IPS DF 4.7 (cell line): ENCODE data around the gene RDH14.

ENCODE experiments used
- DNase-seq: peaks from one replicate; pipeline ENCODE4 v3.0.0-alpha.2; 2013; ENCODE audit warnings: low spot score; ENCODE audit errors: extremely low read depth

RDH14 gene

GRCh38 chr2:18566145-18566769 is 5.8 kb upstream of the RDH14 start:
- no peak for DNase-seq

GRCh38 chr2:18560797-18561085 is 288 bp upstream of the RDH14 start:
- DNase-seq: no peak

- DNase-seq: no peak
Observed at GRCh38 chr2:18559531-18560030, 872 bp downstream of the RDH14 start.

- DNase-seq: no peak
Observed at GRCh38 chr2:18558458-18558857, 2.0 kb downstream of the RDH14 start.

GRCh38 chr2:18557121-18557520 is 3.3 kb downstream of the RDH14 start:
- DNase-seq: no peak

DNA sequence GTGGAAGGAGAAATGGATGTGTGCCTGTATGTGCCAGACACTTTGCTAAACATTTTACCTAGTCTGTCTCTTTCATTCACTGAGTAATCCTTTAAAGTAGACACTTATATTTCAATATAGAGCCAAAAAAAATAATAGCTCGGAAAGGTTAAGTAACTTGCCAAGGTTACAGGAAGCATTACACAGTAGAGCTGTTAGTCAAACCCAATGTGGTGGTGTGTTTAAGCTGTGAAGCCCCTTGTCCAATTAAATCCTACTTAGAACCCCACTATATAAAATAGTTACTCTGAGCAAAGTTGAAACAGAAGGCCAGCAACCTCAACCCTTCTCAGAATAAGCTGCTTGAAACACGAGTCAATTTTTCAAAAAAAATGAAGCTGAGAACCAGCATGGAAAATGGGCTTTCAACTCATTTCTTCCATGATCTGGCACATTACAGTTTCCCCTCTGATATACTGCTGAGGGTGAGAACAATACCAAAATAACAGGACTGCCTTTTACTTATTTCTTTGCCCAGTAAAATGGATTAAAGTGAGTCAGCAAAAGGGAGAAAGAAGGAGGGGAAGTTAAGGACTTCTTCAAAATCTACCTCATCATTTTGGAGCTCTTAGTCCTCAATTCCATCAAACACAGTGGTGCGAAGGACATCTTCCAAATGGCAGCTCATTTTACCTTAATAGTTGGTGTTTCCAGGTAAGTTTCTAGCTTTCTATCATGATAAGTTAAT is 7.9 kb downstream of the RDH14 start:
- no peak for DNase-seq

DNA sequence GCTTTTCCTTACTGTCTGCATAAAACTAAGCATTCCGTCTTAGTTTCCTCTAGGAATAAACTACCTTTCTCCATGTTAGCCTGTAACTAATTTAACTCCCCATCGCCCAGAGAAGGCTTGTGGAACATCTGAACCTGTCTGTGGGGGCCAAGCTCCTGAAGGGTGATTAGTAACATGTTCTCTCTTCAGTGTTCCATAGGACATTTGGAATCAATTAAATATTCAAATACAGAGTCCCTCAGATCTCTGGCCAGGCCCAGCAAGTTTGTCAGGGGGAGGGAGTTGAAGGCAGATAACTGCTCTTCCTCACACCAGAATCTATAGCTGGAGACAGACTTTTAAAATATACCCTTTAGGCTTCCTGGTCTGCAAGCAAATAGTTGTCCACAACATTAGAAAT is 8.8 kb downstream of the RDH14 start:
- DNase-seq: no peak

DNA sequence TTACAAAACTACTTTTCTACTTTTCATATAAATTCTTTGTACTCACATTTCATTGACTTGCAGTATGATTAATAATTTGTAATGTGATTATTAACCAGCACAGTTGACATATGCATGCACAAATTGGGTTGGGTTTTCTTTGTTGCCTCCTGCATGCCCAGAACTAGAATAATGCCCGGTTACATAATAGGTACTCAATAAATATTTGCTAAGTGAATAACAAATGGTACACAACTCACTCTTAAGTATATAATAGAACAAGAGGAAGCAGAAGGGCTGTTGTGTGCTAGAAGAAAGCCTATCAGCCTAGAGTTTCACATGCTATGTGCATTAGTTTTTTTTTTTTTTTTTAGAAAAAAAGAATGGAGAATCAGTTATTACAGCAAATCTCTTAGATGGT is 9.3 kb downstream of the RDH14 start:
- DNase-seq: no peak

- DNase-seq: no peak
Observed at GRCh38 chr2:18550433-18550832, 10.0 kb downstream of the RDH14 start.

GRCh38 chr2:18549083-18549482 is 11.4 kb downstream of the RDH14 start:
- DNase-seq: no peak

DNA sequence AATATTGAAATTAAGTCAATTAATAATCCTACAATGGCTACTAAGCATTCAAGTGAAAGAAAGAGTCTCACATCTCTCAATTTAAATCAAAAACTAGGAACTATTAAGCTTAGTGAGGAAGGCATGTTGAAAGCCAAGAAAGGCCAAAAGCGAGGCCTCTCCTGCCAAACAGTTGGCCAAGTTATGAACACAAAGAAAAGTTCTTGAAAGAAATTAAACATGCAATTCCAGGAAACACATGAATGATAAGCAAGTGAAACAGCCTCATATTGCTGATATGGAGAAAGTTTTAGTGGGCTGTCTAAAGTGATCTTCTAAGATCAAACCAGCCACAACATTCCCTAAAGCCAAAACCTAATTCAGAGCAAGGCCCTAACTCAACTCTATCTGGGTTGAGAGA is 11.8 kb downstream of the RDH14 start:
- DNase-seq: no peak

DNA sequence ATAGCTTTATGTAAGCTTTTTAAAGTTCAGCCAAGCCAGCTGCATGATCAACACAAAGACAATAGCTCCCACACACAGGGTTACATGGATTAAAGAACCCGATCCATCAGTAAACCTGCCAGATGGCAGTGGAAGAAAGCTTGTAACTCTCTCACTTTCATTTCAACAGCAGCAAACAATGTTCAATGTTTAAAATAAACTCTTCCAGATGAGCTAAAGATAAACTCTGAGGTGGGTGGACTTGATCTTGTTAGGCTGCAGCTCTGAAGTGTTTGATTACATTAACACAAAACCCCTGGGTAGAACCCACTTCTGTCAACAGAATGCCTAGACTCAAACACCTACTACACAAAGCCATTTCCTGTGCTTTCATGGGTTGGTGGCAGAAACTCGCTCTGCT is 13.9 kb downstream of the RDH14 start:
- DNase-seq: no peak

- no peak for DNase-seq
Observed at GRCh38 chr2:18545384-18545783, 15.1 kb downstream of the RDH14 start.

DNA sequence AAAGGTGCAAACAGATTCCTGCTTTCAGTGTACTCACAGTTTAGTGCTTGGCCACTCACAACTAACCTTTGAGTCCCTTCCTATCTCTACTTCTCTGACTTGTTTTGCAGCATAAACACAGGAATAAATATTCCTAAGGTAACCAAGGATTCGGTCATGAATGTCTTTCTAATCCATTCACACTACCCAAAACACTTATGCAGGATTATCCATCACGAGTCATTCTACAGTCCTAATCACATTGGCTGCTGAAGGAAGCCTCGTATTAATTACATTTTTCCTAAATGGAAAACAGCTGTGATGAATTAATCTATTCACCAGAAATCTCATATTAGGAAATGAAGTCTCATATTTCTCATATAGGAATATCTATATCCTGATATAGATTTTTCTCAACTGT is 16.3 kb downstream of the RDH14 start:
- DNase-seq: no peak

- no peak for DNase-seq
Observed at GRCh38 chr2:18540872-18541271, 19.6 kb downstream of the RDH14 start.

DNA sequence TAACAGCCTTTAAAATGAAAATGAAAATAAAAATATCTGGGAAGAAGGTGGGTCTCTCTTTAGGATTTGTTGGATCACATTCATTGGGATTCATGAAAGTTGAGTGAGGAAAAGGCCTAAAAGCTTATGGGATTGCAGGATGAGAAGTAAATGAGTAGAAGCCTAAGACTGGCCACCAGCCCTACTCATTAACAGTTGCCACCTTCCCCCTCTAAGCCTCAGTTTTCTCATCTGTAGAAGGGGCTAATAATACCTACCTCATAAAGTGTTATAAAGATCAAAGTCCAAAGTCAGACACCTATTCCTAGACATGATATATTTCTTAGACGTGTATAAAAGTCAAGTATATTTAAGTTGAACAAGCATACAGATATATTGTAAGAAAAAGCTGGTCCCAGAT is 23.8 kb downstream of the RDH14 start:
- DNase-seq: no peak

- no peak for DNase-seq
Observed at GRCh38 chr2:18536100-18536499, 24.4 kb downstream of the RDH14 start.

GRCh38 chr2:18531194-18531593 is 29.3 kb downstream of the RDH14 start:
- no peak for DNase-seq

DNA sequence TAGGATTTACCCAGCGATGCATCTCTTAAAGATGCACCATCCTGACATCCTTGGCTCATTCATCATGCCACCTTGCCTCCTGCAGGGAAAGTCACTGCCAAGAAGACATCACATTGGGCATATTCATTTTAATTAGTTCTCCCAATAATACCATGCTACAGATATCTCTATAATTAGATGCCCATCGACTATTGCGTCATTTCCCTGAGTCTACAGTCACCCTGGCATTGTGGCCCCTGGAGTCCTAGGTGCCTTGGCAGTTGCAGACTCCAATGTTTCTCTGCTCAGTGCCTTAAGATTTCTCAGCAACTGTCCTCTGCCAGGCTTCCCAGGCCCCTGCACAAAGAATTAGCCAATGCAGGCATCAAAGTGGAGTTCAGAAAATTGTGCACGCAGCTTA is 32.6 kb downstream of the RDH14 start:
- DNase-seq: no peak

- no peak for DNase-seq
Observed at GRCh38 chr2:18527326-18527725, 33.1 kb downstream of the RDH14 start.

- no peak for DNase-seq
Observed at GRCh38 chr2:18526429-18526828, 34.0 kb downstream of the RDH14 start.

DNA sequence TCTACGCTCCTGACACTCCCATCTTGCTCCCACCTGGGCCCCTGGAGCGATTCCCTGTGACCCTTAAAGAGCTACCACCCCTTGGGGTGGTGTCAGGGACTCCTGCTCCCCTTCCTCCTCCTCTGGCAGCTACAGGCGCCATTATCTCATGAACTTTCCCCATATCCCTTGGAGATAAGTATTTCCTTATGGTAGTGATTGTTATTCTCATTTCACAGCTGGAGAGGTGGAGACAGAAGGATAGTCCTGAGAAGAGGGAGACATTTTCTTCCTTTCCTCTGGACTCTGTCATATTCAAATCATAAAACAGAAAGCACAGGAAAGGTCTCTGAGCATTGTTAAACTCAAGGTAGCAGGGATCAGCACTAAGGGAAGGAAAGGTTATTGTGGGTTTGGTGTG is 34.6 kb downstream of the RDH14 start:
- DNase-seq: no peak

DNA sequence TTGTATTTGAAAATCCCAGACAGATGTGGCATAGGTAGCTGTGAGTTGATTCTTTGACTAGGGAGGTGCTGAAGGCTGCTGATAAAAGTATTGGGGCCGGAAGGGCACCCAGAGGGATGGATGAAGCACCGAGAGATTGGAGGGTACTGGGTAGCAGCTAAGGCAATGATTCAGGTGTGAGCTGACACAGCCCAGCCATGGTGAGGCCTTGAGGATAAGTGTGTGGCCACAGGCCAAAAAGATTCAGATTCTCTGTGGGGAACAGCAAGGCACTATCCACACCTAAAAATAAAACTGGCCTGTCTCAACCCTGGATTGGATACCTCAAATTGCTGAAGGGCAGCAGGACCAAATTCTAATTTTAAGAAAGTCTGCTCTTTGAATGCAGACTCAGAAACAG is 35.2 kb downstream of the RDH14 start:
- no peak for DNase-seq
